Middle frontal gyrus (tissue), 1 donor: ENCODE data around the gene SPATA25.
A peak's percentile ranks its signal among the peaks of the same experiment; 100 is the strongest.
"Not testable (repeated sequence)": the region's sequence is repeated elsewhere in the genome, so short reads cannot be mapped to it uniquely, and the experiment has no call there.

Source experiments
- DNase-seq: peaks from one replicate; pipeline ENCODE4 v3.0.0-alpha.2; 2015; ENCODE audit warnings: low spot score; ENCODE audit errors: extremely low spot score

The SPATA25 gene

GRCh38 chr20:45917790-45918141 lies 30.3 kb upstream of the SPATA25 start:
- DNase-seq: peak; percentile 8

DNA sequence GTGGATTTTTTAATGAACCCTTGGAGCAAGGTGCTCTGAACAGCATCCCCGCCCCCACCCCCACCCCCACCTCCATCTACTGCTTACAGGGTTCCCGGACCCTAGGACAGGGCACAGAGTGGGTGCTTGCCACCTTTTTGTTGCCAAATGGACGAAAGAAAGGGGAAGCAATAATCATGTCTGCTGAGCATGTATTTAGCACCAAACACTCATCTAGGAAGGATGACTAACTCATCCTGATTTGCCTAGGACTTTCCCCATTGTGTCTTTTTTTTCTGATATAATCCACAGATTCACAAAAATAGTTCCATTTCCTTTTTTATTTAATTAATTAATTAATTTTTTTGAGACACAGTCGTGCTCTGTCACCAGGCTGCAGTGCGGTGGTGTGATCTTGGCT lies 25.7 kb upstream of the SPATA25 start:
- DNase-seq: no peak

DNA sequence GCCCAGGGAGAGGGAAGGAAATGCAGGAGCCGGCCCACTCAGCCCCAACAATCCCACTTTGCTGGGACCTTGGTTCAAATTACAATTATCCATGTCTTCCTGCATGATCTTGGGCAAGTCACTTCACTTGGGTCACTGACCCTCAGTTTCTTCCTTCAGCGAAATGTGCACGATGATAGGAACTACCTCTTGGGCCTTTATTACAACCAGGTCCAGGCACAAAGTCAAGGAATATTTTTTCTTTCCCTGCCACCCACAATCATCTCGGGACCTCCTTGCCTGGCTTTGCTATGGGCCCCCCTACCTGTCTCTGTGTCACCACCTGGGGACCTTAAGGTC lies 24.9 kb upstream of the SPATA25 start:
- no peak for DNase-seq

GRCh38 chr20:45911486-45912343 lies 24.3 kb upstream of the SPATA25 start, which contains the start of gene PLTP:
PLTP (minus strand) TSS chr20:45912155; CDS start chr20:45911452, 703 bp downstream.
- no peak for DNase-seq

DNA sequence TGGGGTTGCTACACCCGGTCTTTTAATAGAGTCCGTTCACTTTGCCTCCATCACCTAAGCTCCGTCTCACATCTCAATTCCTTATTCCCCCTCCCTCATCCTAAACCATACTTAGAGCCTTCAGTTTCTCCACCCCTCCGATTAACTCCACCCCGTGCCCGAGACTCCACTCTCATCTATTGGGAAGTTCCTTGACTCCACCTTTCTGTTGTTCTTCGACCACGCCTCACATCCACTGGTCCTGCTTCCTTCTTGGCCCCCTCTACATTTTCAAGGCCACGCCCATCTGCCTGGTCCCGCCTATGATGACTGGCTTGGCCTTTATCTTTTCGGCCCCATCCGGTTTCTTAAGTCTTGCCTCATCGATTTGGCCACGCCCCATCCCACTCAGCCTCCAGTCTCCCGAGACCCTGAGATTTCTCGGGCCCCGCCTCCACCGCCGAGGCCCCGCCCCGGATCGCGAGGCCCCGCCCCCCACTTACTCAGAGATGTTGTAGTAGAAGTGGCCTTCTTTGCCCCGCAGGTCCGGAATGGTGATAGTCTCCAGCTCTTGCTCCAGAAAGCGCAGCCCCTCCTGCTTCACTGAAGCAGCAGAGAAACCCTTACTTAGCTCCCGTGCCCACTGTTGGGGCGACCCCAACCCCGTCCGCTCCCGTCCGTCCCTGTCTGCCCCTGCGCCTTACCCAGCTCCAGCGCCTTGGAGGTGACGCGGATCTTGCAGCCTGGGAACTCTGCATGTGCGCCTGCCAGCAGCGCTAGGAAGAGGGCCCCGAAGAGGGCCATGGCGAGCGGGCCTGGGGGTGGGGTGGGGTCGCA lies 23.5 kb upstream of the SPATA25 start:
- DNase-seq: peak; percentile 56

DNA sequence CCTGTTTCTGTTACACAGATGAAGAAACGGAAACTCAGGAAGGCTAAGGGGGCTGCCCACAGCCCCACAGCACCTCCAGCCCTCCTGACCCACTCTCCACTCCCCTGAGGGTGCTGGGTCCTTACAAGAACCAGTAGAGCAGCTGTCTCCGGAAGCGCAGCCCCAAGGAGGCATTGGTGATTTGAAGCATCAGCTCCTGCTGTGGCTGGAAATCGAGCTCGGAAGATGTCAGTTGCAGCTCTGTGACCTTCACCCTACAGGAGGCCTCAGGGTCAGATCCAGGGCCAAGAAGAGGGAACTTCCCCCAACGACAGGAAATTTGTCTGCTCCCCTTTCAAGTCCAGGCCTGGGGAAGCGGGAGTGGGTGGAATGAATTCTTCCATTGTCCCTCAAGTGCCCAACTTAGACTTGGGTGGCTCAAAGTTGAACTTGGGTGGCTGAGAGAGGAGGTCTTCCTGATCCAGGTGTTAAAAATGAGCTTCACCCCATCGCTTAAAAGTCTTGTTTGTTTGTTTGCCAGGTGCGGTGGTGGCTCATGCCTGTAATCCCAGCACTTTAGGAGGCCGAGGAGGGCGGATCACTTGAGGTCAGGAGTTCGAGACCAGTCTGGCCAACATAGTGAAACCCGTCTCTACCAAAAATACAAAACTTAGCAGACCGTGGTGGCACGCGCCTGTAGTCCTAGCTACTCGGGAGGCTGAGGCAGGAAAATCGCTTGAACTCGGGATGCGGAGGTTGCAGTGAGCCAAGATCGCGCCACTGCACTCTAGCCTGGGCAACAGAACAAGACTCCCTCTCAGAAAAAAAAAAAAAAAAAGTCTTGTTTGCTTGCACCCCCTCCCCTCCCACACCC lies 22.6 kb upstream of the SPATA25 start:
- DNase-seq: no peak

- no peak for DNase-seq
These were observed 21.9 kb upstream of the SPATA25 start for GRCh38 chr20:45909336-45909808.

- no peak for DNase-seq
These were observed 20.7 kb upstream of the SPATA25 start for GRCh38 chr20:45908084-45908483.

DNA sequence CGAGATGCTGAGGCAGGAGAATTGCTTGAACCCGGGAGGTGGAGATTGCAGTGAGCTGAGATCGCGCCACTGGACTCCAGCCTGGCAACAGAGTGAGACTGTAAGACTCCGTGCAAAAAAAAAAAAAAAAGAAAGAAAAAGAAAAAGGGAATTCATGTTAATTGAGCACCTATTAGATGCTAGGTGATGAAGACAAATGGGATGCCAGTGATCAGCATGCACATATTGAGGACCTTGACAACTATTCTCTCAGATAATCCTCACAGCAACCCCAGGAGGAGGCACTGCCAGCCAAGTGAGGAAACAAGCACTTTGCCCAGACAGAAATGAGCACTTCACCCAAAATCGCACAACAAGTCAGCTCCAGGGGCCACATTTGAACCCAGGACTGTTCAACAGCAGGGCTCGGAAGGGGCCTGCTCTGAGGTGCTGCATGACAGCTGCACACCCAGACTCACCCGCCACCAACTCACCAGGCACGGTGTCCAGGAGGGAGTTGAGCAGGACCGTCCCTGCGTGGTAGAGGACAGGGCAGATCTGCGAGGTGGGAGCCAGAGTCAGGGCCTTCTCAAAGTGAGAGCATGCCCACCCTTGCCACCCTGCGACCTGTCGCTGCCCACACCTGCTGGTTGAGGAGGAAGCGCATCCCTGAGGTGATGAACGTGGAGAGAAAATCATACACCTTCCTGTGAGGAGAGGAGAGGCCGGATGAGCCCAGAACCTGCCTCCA lies 20.0 kb upstream of the SPATA25 start:
- DNase-seq: no peak

GRCh38 chr20:45905505-45906079 lies 18.2 kb upstream of the SPATA25 start:
- no peak for DNase-seq

DNA sequence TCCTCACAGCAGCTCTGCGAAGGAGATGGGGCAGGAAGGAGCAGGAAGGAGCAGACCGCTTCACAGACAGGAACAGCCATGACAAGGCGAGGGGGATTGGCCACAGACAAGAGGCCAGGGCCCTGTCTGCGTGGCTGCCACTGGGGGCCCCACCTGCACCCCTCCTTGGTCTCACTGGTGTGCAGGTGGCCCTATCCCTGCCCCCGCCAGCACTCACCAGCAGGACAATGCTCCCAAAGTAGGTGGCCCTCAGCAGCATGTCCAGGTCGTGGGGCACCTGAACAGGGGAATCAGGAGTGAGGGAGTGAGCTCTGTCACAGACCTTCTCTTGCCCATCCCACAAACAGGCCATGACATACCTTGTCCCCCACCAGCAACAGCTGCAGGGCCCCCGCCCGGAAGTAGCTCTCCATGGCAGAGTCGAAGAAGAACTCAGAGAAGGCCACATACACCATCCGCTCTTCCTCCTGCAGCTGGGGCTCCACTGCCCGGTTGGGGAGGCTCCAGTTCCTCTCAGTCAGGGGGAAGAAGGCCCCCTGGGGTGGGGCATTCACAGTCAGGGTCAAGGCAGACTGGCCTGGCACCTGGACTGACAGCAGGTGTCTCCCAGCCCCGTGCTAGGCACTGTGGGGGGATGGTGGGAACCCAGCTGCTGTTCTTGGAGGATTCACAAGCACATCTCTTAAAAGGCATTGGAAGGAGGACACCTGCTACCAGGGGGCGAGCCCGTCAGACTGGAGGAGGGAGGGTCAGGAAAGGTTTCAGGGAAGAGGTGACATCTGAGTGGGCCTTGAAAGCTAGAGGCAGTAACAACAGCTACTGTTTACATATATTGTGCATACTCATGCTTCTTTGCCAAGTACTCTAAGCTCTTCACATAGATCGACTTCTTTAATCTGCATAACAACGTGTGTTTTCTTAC lies 17.4 kb upstream of the SPATA25 start:
- DNase-seq: no peak

- no peak for DNase-seq
These were observed 14.8 kb upstream of the SPATA25 start for GRCh38 chr20:45902199-45902701.

- DNase-seq: not testable (repeated sequence)
These were observed 13.9 kb upstream of the SPATA25 start for GRCh38 chr20:45901332-45901731.

- no peak for DNase-seq
These were observed 11.8 kb upstream of the SPATA25 start for GRCh38 chr20:45899046-45899835.

DNA sequence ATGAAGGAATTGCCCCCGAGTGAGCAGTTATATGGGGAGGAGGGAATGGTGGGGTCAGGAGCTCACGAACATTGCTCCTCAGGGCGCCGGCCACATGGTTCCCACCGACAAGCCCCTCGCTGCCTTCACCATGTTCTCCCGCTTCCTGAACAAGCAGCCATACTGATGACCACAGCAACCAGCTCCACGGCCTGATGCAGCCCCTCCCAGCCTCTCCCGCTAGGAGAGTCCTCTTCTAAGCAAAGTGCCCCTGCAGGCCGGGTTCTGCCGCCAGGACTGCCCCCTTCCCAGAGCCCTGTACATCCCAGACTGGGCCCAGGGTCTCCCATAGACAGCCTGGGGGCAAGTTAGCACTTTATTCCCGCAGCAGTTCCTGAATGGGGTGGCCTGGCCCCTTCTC lies 10.9 kb upstream of the SPATA25 start:
- DNase-seq: no peak

- no peak for DNase-seq
These were observed 10.3 kb upstream of the SPATA25 start for GRCh38 chr20:45897692-45898091.

- DNase-seq: no peak
These were observed 9.9 kb upstream of the SPATA25 start for GRCh38 chr20:45897289-45897688.

DNA sequence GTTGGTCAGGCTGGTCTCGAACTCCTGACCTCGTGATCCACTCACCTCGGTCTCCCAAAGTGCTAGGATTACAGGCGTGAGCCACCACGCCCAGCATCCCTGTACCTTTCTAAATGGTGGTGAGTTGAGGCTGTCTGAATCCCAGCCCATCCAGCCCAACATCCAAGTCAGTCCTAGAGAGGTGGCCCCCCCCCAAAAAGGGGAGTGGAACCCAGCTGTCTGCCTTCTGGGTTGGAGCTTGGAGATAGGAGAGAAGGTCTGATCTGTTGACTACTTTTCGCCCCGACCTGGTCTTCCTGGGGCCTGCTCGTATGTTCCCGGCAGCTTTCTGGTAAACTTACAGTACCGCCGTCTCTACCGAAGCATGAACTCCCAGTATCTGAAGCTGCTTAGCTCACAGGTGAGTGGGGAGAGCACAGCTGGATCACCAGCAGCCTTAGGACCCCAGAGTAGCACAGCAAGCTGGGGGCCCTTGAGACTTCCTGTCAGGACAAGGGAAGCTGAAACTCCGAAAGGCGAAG lies 9.3 kb upstream of the SPATA25 start:
- no peak for DNase-seq
